Pons (tissue), 1 donor: Measurements from ENCODE around the gene TRIM44.
"Not testable (repeated sequence)": the region's sequence is repeated elsewhere in the genome, so short reads cannot be mapped to it uniquely, and the experiment has no call there.

ENCODE experiments used
- DNase-seq: peaks from one replicate; pipeline ENCODE4 v3.0.0-alpha.2; 2016; ENCODE audit warnings: low spot score

The TRIM44 gene

DNA sequence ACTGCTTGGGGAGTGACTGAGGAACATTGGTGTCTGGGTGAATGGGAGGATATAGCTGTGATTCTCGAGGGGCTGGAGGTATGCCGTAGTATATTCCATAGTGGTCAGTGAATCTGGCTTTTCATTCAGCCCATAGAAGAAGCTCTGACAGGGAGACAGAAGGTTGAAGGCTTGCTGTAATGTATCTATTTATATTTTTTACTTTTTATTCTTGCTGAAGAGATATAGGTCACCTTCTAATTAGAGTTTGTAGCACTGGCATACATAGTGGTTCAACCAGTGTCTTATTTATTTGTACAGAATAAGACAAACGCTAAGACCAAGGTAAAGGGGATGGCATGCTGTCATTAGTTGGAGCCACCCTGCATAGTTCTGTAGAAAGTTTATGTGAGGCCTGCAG is 10.0 kb downstream of the TRIM44 start:
- no peak for DNase-seq

DNA sequence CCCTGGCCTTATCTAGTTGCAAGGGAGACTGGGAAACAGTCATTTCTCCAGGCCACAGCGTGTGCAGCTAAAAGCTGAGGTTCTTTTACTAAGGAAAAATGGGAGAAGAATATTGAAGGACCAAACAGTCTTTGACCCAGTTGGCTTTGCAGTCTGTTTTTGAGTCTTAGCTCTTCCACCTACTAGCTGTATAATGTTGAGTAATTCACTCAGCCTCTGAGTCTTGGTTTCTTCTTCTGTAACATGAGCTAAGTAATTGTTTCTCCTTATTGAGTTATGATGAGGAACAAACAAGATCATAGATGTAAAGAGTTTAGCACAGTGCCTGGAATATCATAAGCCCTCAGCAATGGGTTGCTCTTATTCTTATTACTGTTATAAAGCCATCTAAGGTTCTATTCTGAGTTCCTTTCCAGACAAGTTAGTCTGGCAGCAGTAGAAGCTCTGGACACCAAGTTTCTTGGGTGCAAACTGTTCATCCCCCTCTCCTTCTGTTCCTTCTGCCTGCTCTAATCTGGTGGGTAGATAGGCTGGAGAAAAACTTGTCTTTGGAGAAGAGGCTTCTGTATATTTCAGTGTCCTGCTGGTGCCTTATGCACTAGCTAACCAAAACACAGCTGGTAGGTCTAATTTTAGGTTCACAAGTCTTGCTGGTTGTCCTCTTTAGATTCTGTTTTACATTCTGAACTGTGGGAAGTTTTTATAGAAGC is 13.5 kb downstream of the TRIM44 start:
- DNase-seq, result no peak

DNA sequence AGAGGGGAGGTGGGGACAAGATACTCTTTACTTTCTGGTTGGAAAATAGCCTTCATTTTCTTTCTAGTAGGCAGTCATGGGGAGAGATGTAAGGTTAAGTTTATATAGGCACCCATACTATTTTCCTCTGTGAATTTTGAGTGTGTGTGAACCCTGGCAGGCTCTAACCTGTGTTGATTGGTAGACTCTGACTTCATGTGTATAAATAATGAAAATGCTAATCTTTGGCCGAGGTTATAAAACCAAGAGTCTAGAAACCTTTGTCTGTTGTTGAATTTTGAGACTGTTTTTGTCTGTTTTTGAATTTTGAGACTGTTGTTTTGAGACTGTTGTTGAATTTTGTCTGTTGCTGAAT is 14.0 kb downstream of the TRIM44 start:
- no peak for DNase-seq

DNA sequence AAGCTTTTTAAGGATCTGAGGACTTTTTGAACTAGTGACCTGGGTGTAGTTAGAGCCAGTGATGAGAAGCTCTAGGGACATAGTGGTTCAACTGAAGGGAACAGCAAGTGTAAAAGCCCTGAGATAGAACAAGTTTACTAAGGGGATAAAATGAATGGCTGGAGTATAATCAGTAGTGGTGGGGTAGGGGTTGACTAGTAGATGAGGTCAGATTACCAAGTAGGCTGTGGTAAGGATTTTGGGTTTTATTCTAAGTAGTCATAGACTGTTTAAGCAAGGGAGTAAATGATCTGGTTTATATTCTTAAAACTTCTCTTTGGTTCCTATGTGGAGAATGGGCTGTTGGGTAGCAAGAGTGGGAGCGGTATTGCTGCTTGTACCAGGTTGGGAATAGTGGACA is 15.3 kb downstream of the TRIM44 start:
- DNase-seq, result no peak

DNA sequence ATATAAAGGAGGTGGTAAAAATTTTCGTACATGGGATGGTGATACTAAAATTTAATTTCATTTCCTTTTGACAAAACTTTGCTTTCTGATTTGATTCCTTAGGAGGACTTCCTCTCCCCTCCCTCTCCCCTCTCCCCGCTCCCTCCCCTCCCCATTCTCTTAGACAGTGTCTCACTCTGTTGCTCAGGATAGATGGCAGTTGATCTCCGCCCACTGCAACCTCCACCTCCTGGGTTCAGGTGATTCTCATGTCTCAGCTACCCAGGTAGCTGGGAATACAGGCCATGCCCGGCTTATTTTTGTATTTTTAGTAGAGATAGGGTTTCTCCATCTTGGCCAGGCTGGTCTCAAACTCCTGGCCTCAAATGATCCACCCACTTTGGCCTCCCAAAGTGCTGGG is 15.9 kb downstream of the TRIM44 start:
- DNase-seq, result no peak

DNA sequence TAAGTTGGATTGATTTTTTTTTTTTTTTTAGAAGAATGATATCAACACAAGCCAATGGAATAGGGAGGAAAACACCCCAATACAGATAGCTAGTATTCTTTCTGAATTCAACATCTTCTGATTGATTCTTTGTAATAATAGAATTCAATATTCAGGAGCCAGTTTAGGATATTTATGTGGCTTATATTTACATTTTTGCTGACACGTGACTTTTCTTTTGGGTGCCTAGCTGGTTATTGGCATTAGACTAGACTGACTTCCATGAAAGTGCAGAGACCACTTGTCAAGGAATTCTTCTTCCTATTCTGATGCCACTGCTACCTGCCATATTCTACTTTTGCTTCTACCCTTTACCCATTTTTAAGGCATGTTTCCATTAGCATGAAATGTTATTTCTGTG is 16.4 kb downstream of the TRIM44 start:
- no peak for DNase-seq

DNA sequence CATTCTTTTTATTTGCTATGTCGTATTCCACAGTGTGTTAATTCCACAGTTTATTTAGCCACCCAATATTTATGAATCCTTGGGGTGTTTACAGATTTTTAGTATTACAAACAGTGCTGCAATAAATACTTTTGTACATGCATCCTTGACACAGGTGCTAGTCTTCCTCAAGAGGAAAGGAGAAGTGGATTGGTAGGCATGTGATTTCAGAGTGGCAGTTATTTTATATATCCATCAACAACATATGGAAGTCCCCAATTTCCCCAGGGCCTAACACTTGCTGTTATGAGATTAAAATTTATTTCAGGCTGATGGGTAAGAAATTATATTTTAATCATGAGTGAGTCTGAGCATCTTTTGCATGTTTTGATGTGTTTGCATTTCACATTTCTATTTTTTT is 17.9 kb downstream of the TRIM44 start:
- no peak for DNase-seq

DNA sequence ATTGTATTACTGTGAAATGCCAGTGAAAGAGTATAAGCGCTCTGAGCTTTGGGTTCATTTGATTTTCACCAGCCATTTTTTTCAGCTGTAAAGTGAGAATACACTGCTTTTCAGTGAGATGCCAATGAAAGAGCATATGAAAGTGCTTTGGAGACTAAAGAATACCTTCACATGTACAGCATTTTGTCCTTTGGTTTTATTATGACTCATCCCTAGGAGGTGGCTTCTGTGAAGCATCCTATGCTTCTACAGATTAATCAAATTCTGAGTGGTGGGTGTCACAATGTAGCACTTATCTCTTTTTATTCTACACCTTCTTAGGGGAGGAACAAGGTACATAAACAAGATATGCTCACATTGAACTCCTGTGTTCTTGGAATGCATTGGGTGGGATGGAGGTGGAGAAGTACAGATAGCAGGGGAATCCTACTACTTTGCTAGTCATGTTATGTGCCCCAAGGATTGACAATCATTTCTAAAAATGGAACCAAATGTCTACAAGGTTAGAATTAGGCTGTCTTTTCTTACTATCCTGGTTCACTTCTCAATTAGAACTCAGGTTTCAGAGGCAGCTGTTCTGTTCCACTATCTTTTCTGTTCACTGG is 18.7 kb downstream of the TRIM44 start:
- no peak for DNase-seq

DNA sequence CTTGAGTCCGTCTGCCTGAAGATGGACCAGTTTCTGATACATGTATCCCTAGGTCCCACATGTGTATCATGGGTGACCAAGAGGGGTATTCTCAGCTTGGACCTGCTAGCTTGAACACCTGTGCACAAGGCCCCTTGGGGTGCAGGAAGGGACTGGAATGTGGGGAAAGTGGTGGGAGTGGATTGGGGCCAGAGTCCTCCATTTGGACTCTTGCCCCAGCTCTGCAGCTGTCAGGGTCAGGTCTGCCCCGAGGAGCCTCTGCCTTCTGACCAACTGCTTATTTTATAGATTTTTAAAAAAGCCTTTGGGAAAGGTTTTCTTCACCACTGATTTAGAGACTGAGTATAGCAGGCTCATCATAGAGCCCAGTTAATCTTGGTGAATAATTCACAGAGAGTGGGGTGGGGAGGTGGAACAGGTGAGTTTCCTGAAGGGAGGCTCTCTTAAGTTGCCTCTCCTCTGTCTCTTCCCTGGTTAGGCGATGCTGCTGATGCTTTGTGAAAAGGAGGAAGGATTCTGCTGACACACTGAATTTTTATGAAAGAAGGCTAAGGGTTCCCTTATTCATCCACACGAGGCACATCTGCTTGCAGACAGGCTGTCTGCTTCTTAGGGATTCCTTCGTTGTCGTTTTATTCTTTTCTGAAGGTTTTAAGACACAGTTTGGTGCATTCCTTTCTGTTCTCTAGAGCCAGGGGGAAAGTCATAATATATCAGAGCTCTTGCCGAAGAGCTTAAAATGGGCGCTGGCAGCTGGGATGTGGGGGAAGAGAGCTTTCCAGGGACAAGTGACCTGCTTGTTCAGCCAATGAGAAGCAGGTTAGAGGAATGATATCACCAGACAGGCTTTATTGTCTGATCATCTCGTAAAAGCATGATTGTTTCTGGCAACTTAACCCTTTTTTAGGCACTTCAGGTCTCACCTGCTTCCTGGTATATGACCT is 19.9 kb downstream of the TRIM44 start:
- DNase-seq, result peak; percentile 59

DNA sequence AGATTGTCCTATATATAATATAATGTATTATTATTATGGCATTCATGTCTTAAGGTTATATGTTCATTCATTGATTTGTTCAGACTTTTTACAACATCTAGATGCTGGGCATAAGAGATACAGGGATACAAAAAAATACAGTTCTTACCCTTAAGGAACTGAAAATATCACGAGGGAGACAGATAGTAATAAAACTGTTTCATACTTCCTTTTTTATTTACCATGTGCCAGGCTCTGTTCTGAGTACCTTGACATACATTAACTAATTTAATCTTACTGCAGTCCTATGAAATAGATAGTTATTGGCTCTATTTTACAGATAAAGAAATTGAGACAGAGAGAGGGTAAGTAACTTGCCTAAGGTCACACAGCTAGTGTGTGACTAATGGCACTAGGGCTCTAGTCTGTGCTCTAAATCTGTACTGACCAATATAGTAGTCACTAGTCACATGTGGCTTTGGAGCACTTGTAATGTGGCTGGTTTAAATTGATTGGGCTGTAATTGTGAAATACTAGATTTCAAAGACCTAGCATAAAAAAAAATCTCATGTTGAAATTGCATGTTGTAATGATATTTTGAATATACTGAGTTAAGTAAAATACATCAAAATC is 21.3 kb downstream of the TRIM44 start:
- DNase-seq, result no peak

DNA sequence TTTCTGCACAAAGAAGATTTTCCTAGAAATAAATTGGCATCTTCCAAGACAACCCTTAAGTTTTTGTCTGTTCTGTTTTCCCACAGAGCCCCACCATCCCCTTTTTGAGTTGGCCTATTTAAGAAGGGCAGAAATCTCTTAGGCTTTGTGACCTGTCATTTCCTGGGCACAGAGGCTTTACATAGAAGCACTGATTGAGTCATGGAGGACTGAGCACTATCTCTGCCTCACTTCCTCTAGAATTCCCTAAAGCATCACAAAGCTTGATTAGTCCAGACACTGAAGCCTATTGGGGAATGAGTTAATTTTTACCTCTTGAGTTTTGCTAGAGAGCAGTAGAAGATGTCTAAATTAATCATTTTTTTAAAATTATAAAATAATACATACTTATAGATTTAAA is 25.4 kb downstream of the TRIM44 start:
- DNase-seq, result no peak

DNA sequence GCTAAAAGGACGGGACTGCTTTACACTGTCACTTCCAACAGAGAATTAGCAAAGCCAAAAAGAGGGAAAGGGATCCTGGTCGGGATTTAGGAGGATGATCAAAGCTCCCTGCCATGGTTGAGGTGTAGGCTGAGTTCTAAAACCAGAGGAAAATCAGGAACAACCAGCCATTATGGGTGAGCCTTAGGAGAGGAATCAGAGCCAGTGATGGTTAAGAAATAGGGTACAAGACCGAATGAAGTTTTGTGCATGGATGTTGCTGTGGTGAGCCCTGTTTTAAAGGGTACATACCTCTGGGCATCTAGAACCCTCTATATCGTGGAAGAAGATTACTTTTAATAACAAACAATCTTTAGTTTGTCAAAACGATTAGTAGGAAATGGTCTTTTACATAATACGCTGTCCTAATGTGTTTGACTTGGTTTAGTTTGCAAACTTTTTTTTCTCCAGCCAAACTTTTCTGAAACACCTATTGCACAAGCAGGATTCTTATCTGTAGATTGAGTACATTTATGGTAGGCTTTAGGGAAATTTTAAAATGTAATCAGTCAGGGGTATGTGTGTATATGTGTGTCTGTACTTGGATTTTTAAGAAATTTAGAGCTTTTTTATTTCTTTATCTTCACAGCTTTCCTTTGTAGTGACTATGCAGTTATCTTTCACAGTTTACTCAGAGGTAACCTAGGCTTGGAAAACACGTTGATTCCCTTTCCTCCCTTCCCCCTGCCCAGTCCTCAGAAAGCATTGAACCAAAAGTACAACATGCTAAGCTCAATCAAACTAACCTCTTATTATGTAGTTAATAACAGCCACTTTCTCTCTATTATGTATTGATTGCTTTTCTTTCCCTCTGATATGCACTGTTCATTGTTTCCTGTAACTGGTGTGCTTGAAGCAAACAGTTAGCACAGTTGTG is 26.8 kb downstream of the TRIM44 start:
- DNase-seq, result no peak

DNA sequence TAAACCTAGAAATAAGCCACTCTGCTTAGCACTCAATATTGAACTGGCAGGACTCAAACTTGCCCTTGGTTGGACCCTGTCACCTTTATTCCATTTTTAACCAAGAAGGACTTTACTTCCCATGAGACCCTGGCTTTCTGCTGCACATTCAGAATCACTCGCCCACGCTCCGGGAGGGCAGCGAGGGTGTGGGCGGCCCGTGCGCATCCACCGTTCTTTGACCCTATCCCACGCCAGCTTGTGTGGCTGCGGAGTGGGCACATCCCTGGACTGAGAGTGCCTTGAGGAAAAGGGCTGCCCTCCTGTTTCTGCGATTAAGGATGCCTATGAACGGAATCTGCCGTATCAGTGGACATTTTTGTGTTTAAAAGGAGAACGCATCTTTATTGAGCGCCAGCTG is 39.6 kb downstream of the TRIM44 start:
- no peak for DNase-seq

DNA sequence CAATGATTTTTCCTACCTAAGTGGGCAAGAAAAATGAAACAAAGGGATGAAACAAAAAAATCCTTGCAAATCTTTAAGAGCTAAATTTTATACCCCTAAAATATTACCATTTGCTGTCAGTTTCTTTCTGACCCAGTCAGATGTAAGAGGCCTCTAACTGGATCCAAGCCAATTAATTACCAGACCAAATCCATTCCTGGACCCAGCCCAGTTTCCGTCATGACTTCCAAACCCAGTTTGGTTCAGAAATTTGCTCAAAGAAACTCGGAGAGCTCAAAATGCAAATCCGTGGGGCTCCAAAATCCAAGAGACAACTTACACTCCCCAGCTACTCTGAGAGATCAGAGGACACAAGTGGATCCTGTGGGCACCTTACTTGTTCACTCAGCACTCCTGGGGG is 46.8 kb downstream of the TRIM44 start:
- no peak for DNase-seq

DNA sequence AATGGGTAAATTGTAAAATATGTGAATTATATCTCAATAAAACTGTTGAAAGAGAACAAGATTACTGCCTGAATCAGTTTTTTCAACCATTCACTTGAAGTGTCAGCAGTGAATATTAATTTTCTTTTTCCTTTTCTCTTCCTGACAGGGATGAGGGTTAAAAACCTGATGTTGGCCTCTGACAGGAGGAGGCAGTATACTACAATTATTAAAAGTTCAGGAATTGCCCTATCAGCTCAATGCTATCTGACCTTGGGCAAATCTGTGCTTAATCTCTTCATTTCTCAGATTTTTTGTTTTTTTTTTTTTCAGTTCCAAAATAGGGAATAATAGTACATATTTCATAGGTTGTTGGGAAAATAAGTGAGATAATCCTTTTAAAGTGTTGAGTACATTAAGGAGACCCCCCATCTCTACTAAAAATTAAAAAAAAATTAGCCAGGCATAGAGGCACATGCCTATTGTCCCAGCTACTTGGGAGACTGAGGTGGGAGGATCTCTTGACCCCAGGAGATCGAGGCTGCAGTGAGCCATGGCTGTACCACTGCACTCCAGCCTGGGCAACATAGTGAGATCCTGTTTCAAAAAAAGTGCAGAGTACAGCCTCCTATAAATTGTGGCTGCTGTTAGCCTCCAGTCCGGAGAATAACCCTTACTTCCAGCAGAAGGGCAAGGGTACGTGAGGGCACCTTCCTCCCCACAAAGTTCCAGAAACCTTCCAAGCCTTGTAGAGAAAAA is 48.8 kb downstream of the TRIM44 start:
- DNase-seq, result no peak

DNA sequence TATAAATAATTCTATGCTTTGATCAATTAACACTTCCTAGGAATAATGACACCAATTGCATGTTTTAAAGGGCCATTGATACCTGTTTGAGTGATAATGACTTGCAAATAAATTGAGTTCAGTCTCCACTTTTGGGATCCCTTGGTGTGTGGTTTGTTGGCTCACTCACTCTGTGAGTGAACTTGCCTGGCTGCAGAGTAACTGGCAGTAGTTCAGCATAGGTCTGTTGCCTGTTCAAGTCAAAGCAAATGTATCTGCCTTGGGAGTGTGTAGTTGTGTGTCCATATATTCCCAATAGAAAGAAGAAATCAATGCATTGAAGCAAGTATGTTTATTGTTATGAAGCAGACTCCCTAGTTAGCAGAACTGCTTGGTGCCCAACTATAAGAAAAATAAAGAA is 49.3 kb downstream of the TRIM44 start:
- DNase-seq, result no peak

DNA sequence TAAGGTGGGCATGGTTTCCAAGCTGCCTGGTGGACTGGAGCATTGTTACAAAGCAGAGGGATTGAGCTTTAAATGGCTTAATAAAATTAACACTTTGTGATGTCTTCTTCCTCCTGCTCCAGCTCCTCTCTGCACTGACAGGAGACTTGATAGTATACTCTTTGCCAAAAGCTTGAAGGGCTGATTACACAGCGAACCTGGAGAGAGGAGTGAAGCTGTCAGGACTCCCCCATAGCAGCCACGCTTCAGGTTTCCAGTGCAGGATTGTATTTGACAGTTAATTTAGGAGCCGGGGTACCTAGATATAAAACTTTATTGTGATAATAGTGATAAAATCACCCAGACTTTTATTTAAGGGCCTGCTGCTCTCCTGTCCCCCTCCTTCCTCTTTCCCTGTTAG is 50.0 kb downstream of the TRIM44 start:
- DNase-seq, result no peak

DNA sequence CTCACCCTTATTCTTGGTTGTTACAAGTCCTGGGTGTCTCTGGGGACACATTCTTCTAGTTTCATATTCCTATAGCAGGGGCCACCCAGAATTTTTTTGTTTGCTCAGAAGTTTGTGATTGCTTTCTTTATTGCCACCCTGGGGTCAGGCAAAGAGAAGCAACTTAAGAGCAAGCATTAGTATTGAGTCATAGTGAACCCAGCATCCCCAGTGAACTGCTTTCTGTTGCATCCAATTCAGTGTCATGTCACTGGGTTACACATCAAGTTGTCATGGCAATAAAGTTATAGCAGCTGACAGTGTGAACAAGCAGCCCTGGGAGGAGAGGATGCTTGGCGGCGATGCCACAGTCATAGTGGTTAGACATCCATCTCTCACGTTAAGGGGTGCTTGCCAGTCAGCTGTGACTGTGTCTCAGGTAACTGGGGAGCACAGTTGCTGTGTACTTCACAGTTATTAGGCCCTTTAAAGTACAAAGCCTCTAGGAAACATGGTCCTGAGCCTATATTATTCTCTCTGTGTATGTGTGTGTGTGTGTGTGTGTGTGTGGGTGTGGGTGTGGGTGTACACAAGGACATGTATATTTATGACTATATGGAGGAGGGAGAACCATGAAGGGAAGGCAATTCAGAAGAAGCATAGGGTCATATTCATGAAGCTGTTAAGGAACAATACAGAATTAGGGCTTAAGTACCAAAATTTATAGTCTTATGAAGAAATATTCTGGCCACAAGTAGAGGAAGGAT is 52.5 kb downstream of the TRIM44 start:
- peak; percentile 71 for DNase-seq

DNA sequence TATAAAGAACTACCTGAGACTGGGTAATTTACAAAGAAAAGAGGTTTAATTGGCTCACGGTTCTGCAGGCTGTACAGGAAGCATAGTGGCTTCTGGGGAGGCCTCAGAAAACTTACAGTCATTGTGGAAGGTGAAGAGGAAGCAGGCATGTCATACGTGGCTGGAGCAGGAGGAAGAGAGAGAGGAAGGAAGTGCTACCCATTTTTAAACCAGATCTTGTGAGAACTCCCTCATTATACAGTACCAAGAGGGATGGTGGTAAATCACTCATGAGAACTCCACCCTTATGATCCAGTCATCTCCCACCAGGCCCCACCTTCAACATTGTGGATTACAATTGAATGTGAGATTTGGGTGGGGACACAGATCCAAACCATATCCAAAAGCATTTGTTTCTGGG is 53.1 kb downstream of the TRIM44 start:
- not testable (repeated sequence) for DNase-seq

DNA sequence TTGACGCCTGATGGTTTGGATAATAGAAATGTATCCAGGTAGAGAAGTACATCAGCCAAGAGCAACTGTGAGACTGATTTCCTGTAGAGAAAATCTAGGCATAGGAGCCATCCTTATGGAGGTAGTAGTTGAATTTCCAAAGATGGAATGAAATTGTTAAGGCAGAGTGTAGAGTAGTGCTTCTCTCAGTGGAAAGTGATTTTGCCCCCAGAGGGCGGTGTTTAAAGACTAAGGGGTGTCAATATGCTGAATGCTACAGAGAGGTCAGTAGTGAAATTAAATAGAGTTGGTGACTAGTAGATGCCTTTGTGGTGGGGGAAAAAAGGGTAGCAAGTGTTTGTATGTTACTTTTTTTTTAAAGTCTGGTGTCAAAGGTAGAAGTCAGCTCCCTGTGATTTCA is 54.5 kb downstream of the TRIM44 start:
- DNase-seq, result no peak
